Kidney epithelial cell (primary cell): Measurements from ENCODE around the gene NNT. TPM values are rescaled to one million over a fixed set of nuclear protein-coding genes. Genes with fewer than 3 reads are reported as not detected.
"Not testable (repeated sequence)": the region's sequence is repeated elsewhere in the genome, so short reads cannot be mapped to it uniquely, and the experiment has no call there.

Source experiments
- DNase-seq: peaks from one replicate; pipeline ENCODE4 v3.0.0-alpha.2; 2010; ENCODE audit warnings: low read depth
- H3K27me3 ChIP-seq: 2 replicates; pipeline ENCODE4 v1.6.0; 2011; ENCODE audit warnings: low read length; ENCODE audit not compliant: control insufficient read depth, insufficient read depth
- H3K36me3 ChIP-seq: 2 replicates; pipeline ENCODE4 v1.5.1; 2011; ENCODE audit warnings: low read length; ENCODE audit not compliant: control insufficient read depth, insufficient read depth
- H3K4me3 ChIP-seq: 2 replicates; pipeline ENCODE4 v1.5.1; 2011; ENCODE audit warnings: low read depth, mild to moderate bottlenecking, control low read depth, low read length
- CTCF ChIP-seq: IDR thresholded peaks from 2 replicates; pipeline ENCODE4 v1.5.1; 2011; ENCODE audit warnings: mild to moderate bottlenecking, moderate library complexity, low read length, control low read depth, inconsistent platforms; ENCODE audit not compliant: insufficient read depth, poor library complexity, severe bottlenecking
- total RNA-seq: library from RNA; depleted of rRNA; stranded (reverse); fragments of >200 nt; gene quantifications from 2 replicates; pipeline ENCODE4 v1.2.3, GENCODE V29; 2015

Gene NNT
- total RNA-seq, 1 donor from 2014 or later = 41.4 TPM

- H3K27me3 ChIP-seq = no peaks in the 10 kb centered on the region
- no peak overlapping the region for H3K4me3 ChIP-seq
- DNase-seq = no peak
- H3K36me3 ChIP-seq = peaks cover 2% of the 10 kb centered on the region
- TF ChIP-seq CTCF = no peak
Measured at GRCh38 chr5:43659075-43659474, 56.1 kb downstream of the NNT start.

- TF ChIP-seq CTCF = peak; percentile 26
- H3K36me3 ChIP-seq = peaks cover 2% of the 10 kb centered on the region
- no peak overlapping the region for H3K4me3 ChIP-seq
- no peak for DNase-seq
- H3K27me3 ChIP-seq = no peaks in the 10 kb centered on the region
Measured at GRCh38 chr5:43661102-43661501, 58.1 kb downstream of the NNT start.

- Histone ChIP-seq H3K36me3 (peaks cover 2% of the 10 kb centered on the region), H3K4me3 (no peak overlapping the region), H3K27me3 (no peaks in the 10 kb centered on the region)
- no peak for DNase-seq
- TF ChIP-seq CTCF = no peak
Measured at GRCh38 chr5:43663916-43664315, 60.9 kb downstream of the NNT start.

GRCh38 chr5:43664501-43665040 lies 61.6 kb downstream of the NNT start:
- no peak for TF ChIP-seq CTCF
- Histone ChIP-seq H3K36me3 (peaks cover 2% of the 10 kb centered on the region), H3K4me3 (no peak overlapping the region), H3K27me3 (no peaks in the 10 kb centered on the region)
- DNase-seq = no peak

GRCh38 chr5:43665749-43666148 lies 62.8 kb downstream of the NNT start:
- not testable (repeated sequence) for H3K27me3 ChIP-seq, H3K36me3 ChIP-seq, H3K4me3 ChIP-seq, DNase-seq

GRCh38 chr5:43666728-43667127 lies 63.7 kb downstream of the NNT start:
- H3K27me3 ChIP-seq, H3K36me3 ChIP-seq, DNase-seq, H3K4me3 ChIP-seq: not testable (repeated sequence)

GRCh38 chr5:43667379-43667778 lies 64.4 kb downstream of the NNT start:
- H3K27me3 ChIP-seq, H3K36me3 ChIP-seq, H3K4me3 ChIP-seq, DNase-seq: not testable (repeated sequence)
